Prostate gland (tissue), 2 donors: ENCODE results near the gene ERCC6.

Experiments used
- POLR2A ChIP-seq: fragments of 450-650 bp; IDR thresholded peaks from one replicate; pipeline ENCODE4 v1.6.1; 2016; ENCODE audit warnings: antibody characterized with exemption, mild to moderate bottlenecking
- POLR2AphosphoS5 ChIP-seq: sonication (generic); formaldehyde crosslinking; IDR thresholded peaks from one replicate; pipeline ENCODE4 v1.6.1; 2017; ENCODE audit warnings: antibody characterized with exemption
- TF ChIP-seq, protein P1 (sequence below), 4 experiments: fragments of 200-600 bp in 2 of 4; fragments of 450-650 bp in 2 of 4; sonication (generic) in 2 of 4; IDR thresholded peaks; 1 replicate in 3 of 4; 2 replicates in 1 of 4; pipeline ENCODE4 v1.5.1; 2016 to 2019; ENCODE audit warnings: antibody characterized with exemption in 4 of 4, mild to moderate bottlenecking in 2 of 4, moderate library complexity in 2 of 4

DNA sequence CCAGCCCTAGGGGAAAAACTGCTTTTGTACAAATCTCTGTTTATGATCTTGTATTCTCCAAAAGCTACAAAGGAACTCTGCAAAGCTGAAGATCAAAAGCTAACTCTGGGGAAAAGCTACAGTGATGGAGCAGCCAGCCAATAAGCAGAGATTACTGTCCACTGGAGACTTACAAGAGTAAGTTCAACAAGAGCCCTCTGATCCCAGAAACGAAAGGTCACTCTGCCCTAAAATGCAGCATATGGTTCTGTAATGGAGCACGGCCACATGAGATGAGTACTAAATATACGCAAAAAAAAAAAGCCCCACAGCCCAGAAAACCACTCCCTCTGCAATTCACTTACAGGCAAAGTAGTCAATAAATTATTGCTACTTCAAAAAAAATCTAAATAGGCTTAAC lies 60.1 kb downstream of the ERCC6 start:
- TF ChIP-seq, protein P1, sequence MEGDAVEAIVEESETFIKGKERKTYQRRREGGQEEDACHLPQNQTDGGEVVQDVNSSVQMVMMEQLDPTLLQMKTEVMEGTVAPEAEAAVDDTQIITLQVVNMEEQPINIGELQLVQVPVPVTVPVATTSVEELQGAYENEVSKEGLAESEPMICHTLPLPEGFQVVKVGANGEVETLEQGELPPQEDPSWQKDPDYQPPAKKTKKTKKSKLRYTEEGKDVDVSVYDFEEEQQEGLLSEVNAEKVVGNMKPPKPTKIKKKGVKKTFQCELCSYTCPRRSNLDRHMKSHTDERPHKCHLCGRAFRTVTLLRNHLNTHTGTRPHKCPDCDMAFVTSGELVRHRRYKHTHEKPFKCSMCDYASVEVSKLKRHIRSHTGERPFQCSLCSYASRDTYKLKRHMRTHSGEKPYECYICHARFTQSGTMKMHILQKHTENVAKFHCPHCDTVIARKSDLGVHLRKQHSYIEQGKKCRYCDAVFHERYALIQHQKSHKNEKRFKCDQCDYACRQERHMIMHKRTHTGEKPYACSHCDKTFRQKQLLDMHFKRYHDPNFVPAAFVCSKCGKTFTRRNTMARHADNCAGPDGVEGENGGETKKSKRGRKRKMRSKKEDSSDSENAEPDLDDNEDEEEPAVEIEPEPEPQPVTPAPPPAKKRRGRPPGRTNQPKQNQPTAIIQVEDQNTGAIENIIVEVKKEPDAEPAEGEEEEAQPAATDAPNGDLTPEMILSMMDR (IDR thresholded peaks at IDR 0.05): no peak
- TF ChIP-seq POLR2A (no peak), POLR2AphosphoS5 (no peak)
